KMS-11 (cell line): Measurements from ENCODE around the gene PAM.

Experiments used
- H2AFZ ChIP-seq: fragments of 200-600 bp; sonication (generic); 2 replicates; pipeline ENCODE4 v1.6.1; 2016; ENCODE audit warnings: antibody characterized with exemption, mixed run types, low read depth
- H3K27ac ChIP-seq: fragments of 200-600 bp; sonication (generic); 2 replicates; pipeline ENCODE4 v1.6.1; 2016; ENCODE audit warnings: mild to moderate bottlenecking, mixed run types
- H3K27me3 ChIP-seq: fragments of 200-600 bp; sonication (generic); 2 replicates; pipeline ENCODE4 v1.6.1; 2017; ENCODE audit warnings: mild to moderate bottlenecking, low read depth, mixed run types, moderate library complexity; ENCODE audit not compliant: insufficient read depth
- H3K36me3 ChIP-seq: fragments of 200-600 bp; sonication (generic); 2 replicates; pipeline ENCODE4 v1.6.1; 2017; ENCODE audit warnings: mild to moderate bottlenecking, mixed run types; ENCODE audit not compliant: insufficient read depth
- H3K4me1 ChIP-seq: fragments of 200-600 bp; sonication (generic); 2 replicates; pipeline ENCODE4 v1.6.1; 2016; ENCODE audit warnings: mild to moderate bottlenecking, low read depth, mixed run types; ENCODE audit not compliant: poor library complexity, severe bottlenecking
- H3K4me2 ChIP-seq: fragments of 200-600 bp; sonication (generic); 2 replicates; pipeline ENCODE4 v1.7.0; 2016; ENCODE audit warnings: mild to moderate bottlenecking, mixed run types
- H3K4me3 ChIP-seq: fragments of 200-600 bp; sonication (generic); IDR thresholded peaks from 2 replicates; pipeline ENCODE4 v1.6.1; 2017; ENCODE audit warnings: low read depth, low read length, mixed read lengths; ENCODE audit not compliant: insufficient read depth
- H3K79me2 ChIP-seq: fragments of 200-600 bp; sonication (generic); 2 replicates; pipeline ENCODE4 v1.6.1; 2016; ENCODE audit warnings: low read depth, mixed run types; ENCODE audit not compliant: insufficient read depth
- H3K9ac ChIP-seq: fragments of 200-600 bp; sonication (generic); 2 replicates; pipeline ENCODE4 v1.6.1; 2016; ENCODE audit warnings: mild to moderate bottlenecking, mixed run types
- H4K20me1 ChIP-seq: fragments of 200-600 bp; sonication (generic); 2 replicates; pipeline ENCODE4 v1.6.1; 2016; ENCODE audit warnings: mild to moderate bottlenecking, mixed run types; ENCODE audit not compliant: insufficient read depth
- CTCF ChIP-seq: fragments of 200-600 bp; sonication (generic); conservative IDR thresholded peaks from 2 replicates; pipeline ENCODE4 v1.6.1; 2017; ENCODE audit warnings: low read depth, mild to moderate bottlenecking, antibody characterized with exemption, low read length, moderate library complexity, mixed read lengths

Gene PAM

GRCh38 chr5:102826629-102827028 lies 71.5 kb downstream of the PAM start:
- Histone ChIP-seq H3K79me2 (no peaks in the 10 kb centered on the region), H3K36me3 (no peaks in the 10 kb centered on the region), H3K9ac (no peak overlapping the region), H3K4me2 (no peak overlapping the region), H2AFZ (no peak overlapping the region), H3K27me3 (no peaks in the 10 kb centered on the region), H3K4me1 (no peaks in the 10 kb centered on the region), H4K20me1 (no peaks in the 10 kb centered on the region), H3K4me3 (no peak overlapping the region), H3K27ac (no peak overlapping the region)
- TF ChIP-seq CTCF = no peak

- no peak for TF ChIP-seq CTCF
- Histone ChIP-seq H3K27me3 (no peaks in the 10 kb centered on the region), H3K9ac (no peak overlapping the region), H3K4me2 (no peak overlapping the region), H2AFZ (no peak overlapping the region), H3K36me3 (no peaks in the 10 kb centered on the region), H3K4me3 (no peak overlapping the region), H3K79me2 (no peaks in the 10 kb centered on the region), H3K27ac (no peak overlapping the region), H4K20me1 (no peaks in the 10 kb centered on the region), H3K4me1 (no peaks in the 10 kb centered on the region)
Measured at GRCh38 chr5:102830241-102830640, 75.1 kb downstream of the PAM start.

GRCh38 chr5:102832445-102832844 lies 77.3 kb downstream of the PAM start:
- H3K4me1 ChIP-seq = no peaks in the 10 kb centered on the region
- no peaks in the 10 kb centered on the region for H3K79me2 ChIP-seq
- H3K4me2 ChIP-seq = no peak overlapping the region
- TF ChIP-seq CTCF = no peak
- H2AFZ ChIP-seq = no peak overlapping the region
- H3K9ac ChIP-seq = no peak overlapping the region
- H3K4me3 ChIP-seq = no peak overlapping the region
- H3K36me3 ChIP-seq = no peaks in the 10 kb centered on the region
- H3K27ac ChIP-seq = no peak overlapping the region
- H3K27me3 ChIP-seq = no peaks in the 10 kb centered on the region
- H4K20me1 ChIP-seq = no peaks in the 10 kb centered on the region

- Histone ChIP-seq H3K36me3 (no peaks in the 10 kb centered on the region), H3K27me3 (no peaks in the 10 kb centered on the region), H3K4me3 (no peak overlapping the region), H3K27ac (no peak overlapping the region), H3K9ac (no peak overlapping the region), H3K4me1 (no peaks in the 10 kb centered on the region), H2AFZ (no peak overlapping the region), H3K79me2 (no peaks in the 10 kb centered on the region), H4K20me1 (no peaks in the 10 kb centered on the region), H3K4me2 (no peak overlapping the region)
- TF ChIP-seq CTCF = no peak
Measured at GRCh38 chr5:102833146-102833545, 78.0 kb downstream of the PAM start.
